ENCODE measurements around the gene IL17D.

Gene IL17D

DNA sequence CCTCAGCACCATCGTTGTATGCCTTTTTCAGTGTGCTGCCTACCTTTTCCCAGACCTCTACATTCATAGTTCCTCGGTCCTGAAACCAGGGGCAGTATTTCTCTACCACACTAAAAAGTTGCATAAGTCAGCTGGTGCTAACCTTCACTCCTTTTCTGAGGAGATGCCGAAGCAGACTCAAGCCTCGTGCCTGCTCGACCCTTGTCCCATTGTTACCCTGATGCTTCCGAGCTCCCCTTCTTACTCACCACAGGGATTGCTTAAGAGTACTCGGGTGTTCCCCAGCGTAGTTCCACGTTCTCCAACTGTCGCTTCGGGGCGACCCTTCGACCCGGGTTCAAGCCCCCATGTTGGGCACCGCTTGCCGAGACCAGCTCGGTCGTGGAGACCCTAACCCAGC is 19.0 kb upstream of the IL17D start:
- Histone ChIP-seq H3K4me2 (ENCODE audit: low read length) (no peak overlapping the region), H4K5ac (ENCODE audit: low read length) (no peak overlapping the region)
- no CpG with 5 or more reads among the region's 18 CpGs for WGBS (ENCODE audit: extremely low coverage, insufficient coverage, low lambda C conversion rate)

GRCh38 chr13:20685092-20685491 is 18.4 kb upstream of the IL17D start:
- no CpG with 5 or more reads among the region's 6 CpGs for WGBS (ENCODE audit: extremely low coverage, insufficient coverage, low lambda C conversion rate)
- no peak overlapping the region for H3K9ac ChIP-seq (ENCODE audit: low read length)
- H3K36me3 ChIP-seq (ENCODE audit: control insufficient read depth, insufficient read depth, low read length): no peaks in the 10 kb centered on the region
- no peak overlapping the region for H3K27ac ChIP-seq (ENCODE audit: low read depth, low read length)
- H3K56ac ChIP-seq (ENCODE audit: low read length): no peak overlapping the region
- no peak overlapping the region for H4K8ac ChIP-seq (ENCODE audit: low read depth, low read length)
- no peaks in the 10 kb centered on the region for H3K4me1 ChIP-seq (ENCODE audit: control insufficient read depth, low read depth, low read length)
- no peak overlapping the region for H2BK15ac ChIP-seq (replicated peaks; ENCODE audit: low read depth)
- no peak overlapping the region for H2BK120ac ChIP-seq (ENCODE audit: low read depth, low read length)
- no peaks in the 10 kb centered on the region for H3K27me3 ChIP-seq (ENCODE audit: insufficient read depth, low read length, poor library complexity)
- H2BK5ac ChIP-seq (ENCODE audit: low read length): no peak overlapping the region
- no peak overlapping the region for H3K18ac ChIP-seq (ENCODE audit: low read length)
- no peak for DNase-seq
- no peak overlapping the region for H3K4me3 ChIP-seq (ENCODE audit: low read length)
- no peak overlapping the region for H2AK5ac ChIP-seq (ENCODE audit: low read length)
- no peaks in the 10 kb centered on the region for H3K79me2 ChIP-seq (ENCODE audit: control insufficient read depth, insufficient read depth, low read length)
- H3K4me2 ChIP-seq (ENCODE audit: low read length): no peak overlapping the region
- no peaks in the 10 kb centered on the region for H3K79me1 ChIP-seq (ENCODE audit: low read length)
- H4K5ac ChIP-seq (ENCODE audit: low read length): no peak overlapping the region
- H3K4ac ChIP-seq (ENCODE audit: low read depth, low read length): no peak overlapping the region
- no peak overlapping the region for H3K23ac ChIP-seq (ENCODE audit: low read length)

More for the DNA sequence above, 19.0 kb upstream of the IL17D start:
- H2AK5ac ChIP-seq (ENCODE audit: low read length): no peak overlapping the region
- no peak overlapping the region for H4K8ac ChIP-seq (ENCODE audit: low read depth, low read length)
- H3K27me3 ChIP-seq (ENCODE audit: insufficient read depth, low read length, poor library complexity): no peaks in the 10 kb centered on the region
- no peak overlapping the region for H2BK5ac ChIP-seq (ENCODE audit: low read length)
- H3K27ac ChIP-seq (ENCODE audit: low read depth, low read length): no peak overlapping the region
- H3K4ac ChIP-seq (ENCODE audit: low read depth, low read length): no peak overlapping the region
- no peaks in the 10 kb centered on the region for H3K4me1 ChIP-seq (ENCODE audit: control insufficient read depth, low read depth, low read length)
- no peaks in the 10 kb centered on the region for H3K79me1 ChIP-seq (ENCODE audit: low read length)
- no peaks in the 10 kb centered on the region for H3K79me2 ChIP-seq (ENCODE audit: control insufficient read depth, insufficient read depth, low read length)
- H3K9ac ChIP-seq (ENCODE audit: low read length): no peak overlapping the region
- no peak for DNase-seq
- no peak overlapping the region for H3K23ac ChIP-seq (ENCODE audit: low read length)
- H2BK120ac ChIP-seq (ENCODE audit: low read depth, low read length): no peak overlapping the region
- H3K4me3 ChIP-seq (ENCODE audit: low read length): no peak overlapping the region
- H3K56ac ChIP-seq (ENCODE audit: low read length): no peak overlapping the region
- H3K18ac ChIP-seq (ENCODE audit: low read length): no peak overlapping the region
- no peak overlapping the region for H2BK15ac ChIP-seq (replicated peaks; ENCODE audit: low read depth)
- no peaks in the 10 kb centered on the region for H3K36me3 ChIP-seq (ENCODE audit: control insufficient read depth, insufficient read depth, low read length)

- Histone ChIP-seq H3K23ac (ENCODE audit: low read length) (no peak overlapping the region), H3K9ac (ENCODE audit: low read length) (no peak overlapping the region), H4K5ac (ENCODE audit: low read length) (no peak overlapping the region), H3K18ac (ENCODE audit: low read length) (no peak overlapping the region), H3K4me3 (ENCODE audit: low read length) (no peak overlapping the region), H2BK15ac (replicated peaks; ENCODE audit: low read depth) (no peak overlapping the region), H3K27ac (ENCODE audit: low read depth, low read length) (no peak overlapping the region), H3K56ac (ENCODE audit: low read length) (no peak overlapping the region), H2BK5ac (ENCODE audit: low read length) (no peak overlapping the region), H3K4ac (ENCODE audit: low read depth, low read length) (no peak overlapping the region), H3K4me2 (ENCODE audit: low read length) (no peak overlapping the region), H2AK5ac (ENCODE audit: low read length) (no peak overlapping the region), H4K8ac (ENCODE audit: low read depth, low read length) (no peak overlapping the region), H3K4me1 (ENCODE audit: control insufficient read depth, low read depth, low read length) (no peaks in the 10 kb centered on the region), H3K27me3 (ENCODE audit: insufficient read depth, low read length, poor library complexity) (no peaks in the 10 kb centered on the region), H3K79me2 (ENCODE audit: control insufficient read depth, insufficient read depth, low read length) (no peaks in the 10 kb centered on the region), H3K36me3 (ENCODE audit: control insufficient read depth, insufficient read depth, low read length) (no peaks in the 10 kb centered on the region), H3K79me1 (ENCODE audit: low read length) (no peaks in the 10 kb centered on the region), H2BK120ac (ENCODE audit: low read depth, low read length) (no peak overlapping the region)
- no peak for DNase-seq
- no CpG with 5 or more reads among the region's 1 CpG for WGBS (ENCODE audit: extremely low coverage, insufficient coverage, low lambda C conversion rate)
Measured at GRCh38 chr13:20686167-20686566, 17.3 kb upstream of the IL17D start.

DNA sequence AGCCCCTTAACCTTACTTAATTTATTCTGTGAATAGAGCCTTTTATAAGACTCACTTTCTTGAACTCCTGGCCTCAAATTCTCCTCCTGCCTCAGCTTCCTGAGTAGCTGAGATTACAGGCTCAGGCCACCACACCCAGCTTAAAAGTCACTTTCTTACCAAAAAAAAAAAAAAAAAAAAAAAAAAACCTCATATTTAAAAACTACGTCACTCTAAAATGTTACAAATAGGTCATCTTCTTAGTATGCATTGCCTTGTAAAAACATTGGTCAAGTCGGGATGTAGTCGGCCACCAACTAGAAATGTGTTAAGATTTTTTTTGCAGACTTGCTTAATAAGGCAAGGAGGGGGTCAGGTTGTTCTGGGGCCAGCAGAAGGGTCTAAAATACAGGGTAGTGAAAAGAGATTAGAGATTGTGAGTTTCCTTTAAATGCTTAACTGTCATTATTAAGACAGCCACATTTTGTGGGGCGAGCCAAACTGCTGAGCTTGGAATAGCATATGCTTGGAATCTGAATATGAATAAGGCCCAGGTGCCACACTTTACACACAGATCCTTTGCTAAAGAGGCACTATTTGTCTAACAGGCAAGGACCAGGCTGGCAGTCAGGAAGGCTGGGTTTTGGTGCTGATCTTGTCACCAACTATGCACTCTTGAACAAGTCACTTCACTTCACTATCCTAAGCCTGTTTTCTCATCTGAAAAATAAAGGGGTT is 16.5 kb upstream of the IL17D start:
- no peak overlapping the region for H2BK120ac ChIP-seq (ENCODE audit: low read depth, low read length)
- peak overlapping the region; percentile 42 for H3K56ac ChIP-seq (ENCODE audit: low read length)
- H2AK5ac ChIP-seq (ENCODE audit: low read length): no peak overlapping the region
- no peak overlapping the region for H3K4ac ChIP-seq (ENCODE audit: low read depth, low read length)
- no peaks in the 10 kb centered on the region for H3K79me1 ChIP-seq (ENCODE audit: low read length)
- H4K5ac ChIP-seq (ENCODE audit: low read length): no peak overlapping the region
- H3K23ac ChIP-seq (ENCODE audit: low read length): no peak overlapping the region
- no CpG with 5 or more reads among the region's 4 CpGs for WGBS (ENCODE audit: extremely low coverage, insufficient coverage, low lambda C conversion rate)
- H4K8ac ChIP-seq (ENCODE audit: low read depth, low read length): no peak overlapping the region
- no peaks in the 10 kb centered on the region for H3K79me2 ChIP-seq (ENCODE audit: control insufficient read depth, insufficient read depth, low read length)
- H2BK5ac ChIP-seq (ENCODE audit: low read length): no peak overlapping the region
- no peak overlapping the region for H3K18ac ChIP-seq (ENCODE audit: low read length)
- no peak overlapping the region for H3K4me3 ChIP-seq (ENCODE audit: low read length)
- no peaks in the 10 kb centered on the region for H3K27me3 ChIP-seq (ENCODE audit: insufficient read depth, low read length, poor library complexity)
- no peak overlapping the region for H3K4me2 ChIP-seq (ENCODE audit: low read length)
- H3K36me3 ChIP-seq (ENCODE audit: control insufficient read depth, insufficient read depth, low read length): no peaks in the 10 kb centered on the region
- no peak overlapping the region for H3K9ac ChIP-seq (ENCODE audit: low read length)
- H3K4me1 ChIP-seq (ENCODE audit: control insufficient read depth, low read depth, low read length): no peaks in the 10 kb centered on the region
- no peak overlapping the region for H3K27ac ChIP-seq (ENCODE audit: low read depth, low read length)
- DNase-seq: no peak
- H2BK15ac ChIP-seq (replicated peaks; ENCODE audit: low read depth): no peak overlapping the region

GRCh38 chr13:20689291-20689690 is 14.2 kb upstream of the IL17D start:
- H3K18ac ChIP-seq (ENCODE audit: low read length): no peak overlapping the region
- H3K4me3 ChIP-seq (ENCODE audit: low read length): no peak overlapping the region
- H3K36me3 ChIP-seq (ENCODE audit: control insufficient read depth, insufficient read depth, low read length): no peaks in the 10 kb centered on the region
- H3K27ac ChIP-seq (ENCODE audit: low read depth, low read length): no peak overlapping the region
- H3K79me2 ChIP-seq (ENCODE audit: control insufficient read depth, insufficient read depth, low read length): no peaks in the 10 kb centered on the region
- no peaks in the 10 kb centered on the region for H3K79me1 ChIP-seq (ENCODE audit: low read length)
- H3K23ac ChIP-seq (ENCODE audit: low read length): no peak overlapping the region
- H3K56ac ChIP-seq (ENCODE audit: low read length): no peak overlapping the region
- no peak overlapping the region for H3K4me2 ChIP-seq (ENCODE audit: low read length)
- H3K4ac ChIP-seq (ENCODE audit: low read depth, low read length): no peak overlapping the region
- H2BK15ac ChIP-seq (replicated peaks; ENCODE audit: low read depth): no peak overlapping the region
- H2BK5ac ChIP-seq (ENCODE audit: low read length): no peak overlapping the region
- no peak overlapping the region for H3K9ac ChIP-seq (ENCODE audit: low read length)
- H2BK120ac ChIP-seq (ENCODE audit: low read depth, low read length): no peak overlapping the region
- no peaks in the 10 kb centered on the region for H3K27me3 ChIP-seq (ENCODE audit: insufficient read depth, low read length, poor library complexity)
- no CpG with 5 or more reads among the region's 3 CpGs for WGBS (ENCODE audit: extremely low coverage, insufficient coverage, low lambda C conversion rate)
- no peak for DNase-seq
- no peak overlapping the region for H4K8ac ChIP-seq (ENCODE audit: low read depth, low read length)
- H3K4me1 ChIP-seq (ENCODE audit: control insufficient read depth, low read depth, low read length): no peaks in the 10 kb centered on the region
- no peak overlapping the region for H2AK5ac ChIP-seq (ENCODE audit: low read length)
- H4K5ac ChIP-seq (ENCODE audit: low read length): no peak overlapping the region

DNA sequence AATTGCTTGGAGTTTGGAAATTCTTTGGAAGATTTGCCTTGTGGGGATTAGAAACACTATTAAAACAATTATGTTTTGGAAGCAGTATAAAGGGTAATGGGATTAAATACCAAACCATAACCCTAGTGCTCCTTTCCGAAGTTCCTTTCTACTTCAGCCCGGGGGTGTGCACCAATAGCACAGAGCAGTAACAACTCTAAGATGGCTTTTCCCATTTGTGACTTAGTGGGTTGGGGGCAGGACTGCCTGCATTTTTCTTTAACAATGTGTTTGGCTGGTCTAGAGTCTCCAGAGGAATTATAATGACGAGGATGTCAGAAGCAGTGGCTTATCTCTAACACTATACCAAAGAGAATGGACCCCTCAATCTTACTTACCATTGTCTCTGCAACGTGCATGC is 11.9 kb upstream of the IL17D start:
- Histone ChIP-seq H2BK5ac (ENCODE audit: low read length) (no peak overlapping the region), H3K27me3 (ENCODE audit: insufficient read depth, low read length, poor library complexity) (no peaks in the 10 kb centered on the region), H2AK5ac (ENCODE audit: low read length) (no peak overlapping the region), H3K4me2 (ENCODE audit: low read length) (no peak overlapping the region), H3K18ac (ENCODE audit: low read length) (no peak overlapping the region), H3K56ac (ENCODE audit: low read length) (no peak overlapping the region), H3K4ac (ENCODE audit: low read depth, low read length) (no peak overlapping the region), H3K36me3 (ENCODE audit: control insufficient read depth, insufficient read depth, low read length) (no peaks in the 10 kb centered on the region), H2BK15ac (replicated peaks; ENCODE audit: low read depth) (no peak overlapping the region), H4K5ac (ENCODE audit: low read length) (no peak overlapping the region), H3K23ac (ENCODE audit: low read length) (no peak overlapping the region), H3K4me1 (ENCODE audit: control insufficient read depth, low read depth, low read length) (no peaks in the 10 kb centered on the region), H3K79me1 (ENCODE audit: low read length) (no peaks in the 10 kb centered on the region), H2BK120ac (ENCODE audit: low read depth, low read length) (no peak overlapping the region), H3K4me3 (ENCODE audit: low read length) (no peak overlapping the region), H3K79me2 (ENCODE audit: control insufficient read depth, insufficient read depth, low read length) (no peaks in the 10 kb centered on the region), H3K27ac (ENCODE audit: low read depth, low read length) (no peak overlapping the region), H3K9ac (ENCODE audit: low read length) (no peak overlapping the region), H4K8ac (ENCODE audit: low read depth, low read length) (no peak overlapping the region)
- no CpG with 5 or more reads among the region's 4 CpGs for WGBS (ENCODE audit: extremely low coverage, insufficient coverage, low lambda C conversion rate)
- no peak for DNase-seq
